Thyroid gland (tissue), 4 donors: ENCODE results near the gene GPR55.

Experiments used
- CTCF ChIP-seq, 6 experiments: fragments of 200-600 bp in 3 of 6; fragments of 450-650 bp in 3 of 6; sonication (generic) in 3 of 6; IDR thresholded peaks; one replicate each; pipeline ENCODE4 v1.5.1; 2016 to 2019; ENCODE audit warnings: antibody characterized with exemption in 6 of 6, mild to moderate bottlenecking in 2 of 6, inconsistent platforms in 1 of 6, moderate library complexity in 1 of 6
- POLR2A ChIP-seq, 2 donors: fragments of 450-650 bp; IDR thresholded peaks; one replicate each; pipeline ENCODE4 v1.6.1; 2017; ENCODE audit warnings: antibody characterized with exemption in 2 of 2, mild to moderate bottlenecking in 2 of 2, moderate library complexity in 1 of 2

DNA sequence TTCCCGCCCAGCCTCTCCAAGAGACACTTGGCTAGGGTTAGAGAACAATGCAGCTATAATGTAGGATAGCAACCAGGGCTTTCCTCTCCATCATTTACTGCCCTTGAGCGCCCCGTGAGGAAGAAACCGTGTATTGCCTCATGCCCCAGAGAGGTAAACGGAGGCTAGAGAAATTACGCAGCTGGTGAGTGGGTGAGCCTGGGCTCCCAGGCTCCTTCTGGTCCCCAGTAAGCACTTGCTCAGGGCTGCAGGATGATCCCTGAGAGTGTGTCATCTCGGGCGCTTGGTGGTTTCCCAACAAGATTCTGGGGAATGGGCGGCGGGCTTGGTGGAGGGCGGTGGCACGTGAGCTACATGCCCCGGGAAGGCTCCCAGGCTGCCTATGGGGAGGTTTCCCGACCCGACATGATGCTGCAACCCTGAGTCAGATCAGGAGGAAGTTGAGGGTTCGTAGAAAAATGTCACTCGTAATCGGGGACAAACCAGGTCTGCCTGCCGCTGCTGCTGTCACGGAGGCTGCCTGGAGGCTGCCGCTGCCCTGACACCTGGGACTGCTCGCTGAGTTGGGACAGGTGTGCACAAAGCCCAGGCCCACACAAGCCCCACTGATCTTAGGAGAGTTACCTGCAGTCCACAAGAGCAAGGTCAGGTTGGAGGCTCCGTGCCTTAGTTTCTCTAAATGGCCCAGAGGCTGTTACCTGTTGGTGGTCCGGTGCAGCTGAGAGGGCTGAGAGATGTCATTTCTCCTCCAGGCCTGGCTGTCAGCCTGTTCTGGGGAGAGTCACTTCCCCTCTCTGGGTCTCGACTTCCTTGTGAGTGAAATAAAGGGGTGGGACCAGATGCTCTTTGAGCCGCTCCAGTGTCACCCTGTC, at the start of gene GPR55:
- TF ChIP-seq CTCF (IDR thresholded peaks at IDR 0.05) (peak in 1 of 6 experiments; percentile 7), POLR2A (IDR thresholded peaks at IDR 0.05) (no peak)
